Measurements from ENCODE around the gene SLC22A17. TPM values are rescaled to one million over a fixed set of nuclear protein-coding genes. Genes with fewer than 3 reads are reported as not detected.

Gene SLC22A17
- total RNA-seq, 6 experiments from 2014 or later: 1.5 to 2.7 (median 2.1) TPM

GRCh38 chr14:23361320-23361719, 8.6 kb upstream of the SLC22A17 start:
- intact Hi-C loops (cut with DNase I): no loop called here
- Histone ChIP-seq H3K36me3 (no peaks in the 10 kb centered on the region), H3K9me3 (no peaks in the 10 kb centered on the region), H3K4me1 (peaks cover 0 to 12% (median 0%) of the 10 kb centered on the region in 4 donors), H3K4me3 (no peak overlapping the region), H3K27ac (no peak overlapping the region), H3K27me3 (peaks cover 0 to 16% of the 10 kb centered on the region in 2 donors)
- peak in 1 of 3 donors; percentile 10 for DNase-seq
- ATAC-seq: no peak
- no peak for TF ChIP-seq CTCF (IDR thresholded peaks at IDR 0.05)
- no peak for TF ChIP-seq POLR2A (IDR thresholded peaks at IDR 0.05)

- 67% methylated on average over 1 of the region's 11 CpGs for WGBS (ENCODE audit: insufficient coverage, low coverage, low lambda C conversion rate, missing lambda C conversion rate)
- intact Hi-C loops (cut with DNase I): no loop called here
- DNase-seq (peak in 1 of 3 donors; percentile 28), ATAC-seq (peak in 1 of 4 donors; percentile 5)
- Histone ChIP-seq H3K27me3 (peaks cover 0 to 10% of the 10 kb centered on the region in 2 donors), H3K36me3 (no peaks in the 10 kb centered on the region), H3K9me3 (no peaks in the 10 kb centered on the region), H3K27ac (no peak overlapping the region), H3K4me3 (no peak overlapping the region), H3K4me1 (peaks cover 0 to 8% (median 0%) of the 10 kb centered on the region in 4 donors)
- no peak for TF ChIP-seq POLR2A (IDR thresholded peaks at IDR 0.05)
- TF ChIP-seq CTCF (IDR thresholded peaks at IDR 0.05): no peak
Measured at GRCh38 chr14:23360496-23360895, 7.8 kb upstream of the SLC22A17 start.

- intact Hi-C loops (cut with DNase I): no loop called here
- Histone ChIP-seq H3K4me3 (no peak overlapping the region), H3K27me3 (peaks cover 0 to 5% of the 10 kb centered on the region in 2 donors), H3K4me1 (peaks cover 0 to 2% (median 0%) of the 10 kb centered on the region in 4 donors), H3K36me3 (no peaks in the 10 kb centered on the region), H3K27ac (no peak overlapping the region), H3K9me3 (no peaks in the 10 kb centered on the region)
- TF ChIP-seq POLR2A (IDR thresholded peaks at IDR 0.05) (no peak), CTCF (IDR thresholded peaks at IDR 0.05) (no peak)
- ATAC-seq (no peak), DNase-seq (no peak)
- 71% methylated on average over 10 of the region's 22 CpGs for WGBS (ENCODE audit: insufficient coverage, low coverage, low lambda C conversion rate, missing lambda C conversion rate)
Measured at GRCh38 chr14:23359722-23360447, 7.2 kb upstream of the SLC22A17 start.

- Histone ChIP-seq H3K27me3 (no peaks in the 10 kb centered on the region), H3K4me3 (no peak overlapping the region), H3K9me3 (no peaks in the 10 kb centered on the region), H3K36me3 (no peaks in the 10 kb centered on the region), H3K27ac (no peak overlapping the region), H3K4me1 (no peaks in the 10 kb centered on the region)
- intact Hi-C loops (cut with DNase I): no loop called here
- 40% methylated on average over 1 of the region's 11 CpGs for WGBS (ENCODE audit: insufficient coverage, low coverage, low lambda C conversion rate, missing lambda C conversion rate)
- ATAC-seq (peak in 2 of 4 donors; percentile 15 to 18), DNase-seq (peak in 1 of 3 donors; percentile 39)
- TF ChIP-seq CTCF (IDR thresholded peaks at IDR 0.05): no peak
- no peak for TF ChIP-seq POLR2A (IDR thresholded peaks at IDR 0.05)
Measured at GRCh38 chr14:23359167-23359626, 6.5 kb upstream of the SLC22A17 start.

Measured in right lobe of liver (tissue), 6 donors.